Kidney epithelial cell (primary cell): ENCODE results near the gene OCSTAMP. TPM values are rescaled to one million over a fixed set of nuclear protein-coding genes. Genes with fewer than 3 reads are reported as not detected.

Experiments used
- DNase-seq: peaks from one replicate; pipeline ENCODE4 v3.0.0-alpha.2; 2010; ENCODE audit warnings: low read depth
- H3K27me3 ChIP-seq: 2 replicates; pipeline ENCODE4 v1.6.0; 2011; ENCODE audit warnings: low read length; ENCODE audit not compliant: control insufficient read depth, insufficient read depth
- H3K36me3 ChIP-seq: 2 replicates; pipeline ENCODE4 v1.5.1; 2011; ENCODE audit warnings: low read length; ENCODE audit not compliant: control insufficient read depth, insufficient read depth
- H3K4me3 ChIP-seq: 2 replicates; pipeline ENCODE4 v1.5.1; 2011; ENCODE audit warnings: low read depth, mild to moderate bottlenecking, control low read depth, low read length
- CTCF ChIP-seq: IDR thresholded peaks from 2 replicates; pipeline ENCODE4 v1.5.1; 2011; ENCODE audit warnings: mild to moderate bottlenecking, moderate library complexity, low read length, control low read depth, inconsistent platforms; ENCODE audit not compliant: insufficient read depth, poor library complexity, severe bottlenecking
- total RNA-seq: library from RNA; depleted of rRNA; stranded (reverse); fragments of >200 nt; gene quantifications from 2 replicates; pipeline ENCODE4 v1.2.3, GENCODE V29; 2015

Gene OCSTAMP
- total RNA-seq, 1 donor from 2014 or later = not detected

GRCh38 chr20:46590443-46590842, 40.0 kb upstream of the OCSTAMP start:
- no peak overlapping the region for H3K4me3 ChIP-seq

GRCh38 chr20:46588532-46589511, 38.4 kb upstream of the OCSTAMP start:
- Histone ChIP-seq H3K4me3 (no peak overlapping the region), H3K36me3 (no peaks in the 10 kb centered on the region), H3K27me3 (no peaks in the 10 kb centered on the region)
- TF ChIP-seq CTCF = no peak
- DNase-seq = no peak

More at GRCh38 chr20:46590443-46590842, 40.0 kb upstream of the OCSTAMP start:
- no peaks in the 10 kb centered on the region for H3K27me3 ChIP-seq
- no peak for TF ChIP-seq CTCF
- DNase-seq = no peak
- no peaks in the 10 kb centered on the region for H3K36me3 ChIP-seq

GRCh38 chr20:46587986-46588385, 37.5 kb upstream of the OCSTAMP start:
- Histone ChIP-seq H3K36me3 (no peaks in the 10 kb centered on the region), H3K4me3 (no peak overlapping the region), H3K27me3 (no peaks in the 10 kb centered on the region)
- no peak for DNase-seq
- TF ChIP-seq CTCF = no peak

- DNase-seq = no peak
- Histone ChIP-seq H3K4me3 (no peak overlapping the region), H3K36me3 (no peaks in the 10 kb centered on the region), H3K27me3 (no peaks in the 10 kb centered on the region)
- no peak for TF ChIP-seq CTCF
Observed at GRCh38 chr20:46586724-46587123, 36.3 kb upstream of the OCSTAMP start.

- no peaks in the 10 kb centered on the region for H3K27me3 ChIP-seq
- H3K4me3 ChIP-seq = no peak overlapping the region
- TF ChIP-seq CTCF = no peak
- no peak for DNase-seq
- no peaks in the 10 kb centered on the region for H3K36me3 ChIP-seq
Observed at GRCh38 chr20:46584508-46584907, 34.1 kb upstream of the OCSTAMP start.
